Sigmoid colon (tissue), 4 donors: ENCODE measurements around the gene DEFB113.

Experiments used
- EP300 ChIP-seq, 4 donors: sonication (generic); formaldehyde crosslinking; IDR thresholded peaks; one replicate each; pipeline ENCODE4 v1.6.1; 2017; ENCODE audit warnings: antibody characterized with exemption in 4 of 4
- TF ChIP-seq, protein P1 (sequence below), 4 experiments: fragments of 450-650 bp in 3 of 4; fragments of 200-600 bp in 1 of 4; IDR thresholded peaks; one replicate each; pipeline ENCODE4 v1.5.1; 2016 to 2019; ENCODE audit warnings: antibody characterized with exemption in 4 of 4, mild to moderate bottlenecking in 3 of 4, moderate library complexity in 2 of 4

DNA sequence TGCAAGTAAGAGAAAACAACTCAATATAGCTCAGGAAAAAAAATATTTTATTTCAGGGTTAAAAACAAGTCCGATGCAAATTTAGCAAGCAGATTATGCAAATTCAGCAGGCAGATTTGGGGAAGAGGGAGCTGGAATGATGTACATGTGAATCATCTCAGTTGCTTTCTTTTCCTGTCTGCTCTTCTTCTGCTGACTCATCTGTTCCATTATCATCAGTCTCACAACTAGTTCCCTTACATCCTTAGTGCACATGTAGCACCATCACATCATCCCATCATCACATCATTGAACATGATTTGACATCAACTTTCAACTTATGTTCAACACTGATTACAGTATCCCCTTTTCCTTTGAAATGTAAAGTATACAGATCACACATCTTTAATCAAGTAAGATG, 11.5 kb upstream of the DEFB113 start:
- TF ChIP-seq, protein P1, sequence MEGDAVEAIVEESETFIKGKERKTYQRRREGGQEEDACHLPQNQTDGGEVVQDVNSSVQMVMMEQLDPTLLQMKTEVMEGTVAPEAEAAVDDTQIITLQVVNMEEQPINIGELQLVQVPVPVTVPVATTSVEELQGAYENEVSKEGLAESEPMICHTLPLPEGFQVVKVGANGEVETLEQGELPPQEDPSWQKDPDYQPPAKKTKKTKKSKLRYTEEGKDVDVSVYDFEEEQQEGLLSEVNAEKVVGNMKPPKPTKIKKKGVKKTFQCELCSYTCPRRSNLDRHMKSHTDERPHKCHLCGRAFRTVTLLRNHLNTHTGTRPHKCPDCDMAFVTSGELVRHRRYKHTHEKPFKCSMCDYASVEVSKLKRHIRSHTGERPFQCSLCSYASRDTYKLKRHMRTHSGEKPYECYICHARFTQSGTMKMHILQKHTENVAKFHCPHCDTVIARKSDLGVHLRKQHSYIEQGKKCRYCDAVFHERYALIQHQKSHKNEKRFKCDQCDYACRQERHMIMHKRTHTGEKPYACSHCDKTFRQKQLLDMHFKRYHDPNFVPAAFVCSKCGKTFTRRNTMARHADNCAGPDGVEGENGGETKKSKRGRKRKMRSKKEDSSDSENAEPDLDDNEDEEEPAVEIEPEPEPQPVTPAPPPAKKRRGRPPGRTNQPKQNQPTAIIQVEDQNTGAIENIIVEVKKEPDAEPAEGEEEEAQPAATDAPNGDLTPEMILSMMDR (IDR thresholded peaks at IDR 0.05): no peak
- TF ChIP-seq EP300 (IDR thresholded peaks at IDR 0.05): no peak
